Measurements from ENCODE around the gene ZYX.
A peak's percentile ranks its signal among the peaks of the same experiment; 100 is the strongest.

The ZYX gene

DNA sequence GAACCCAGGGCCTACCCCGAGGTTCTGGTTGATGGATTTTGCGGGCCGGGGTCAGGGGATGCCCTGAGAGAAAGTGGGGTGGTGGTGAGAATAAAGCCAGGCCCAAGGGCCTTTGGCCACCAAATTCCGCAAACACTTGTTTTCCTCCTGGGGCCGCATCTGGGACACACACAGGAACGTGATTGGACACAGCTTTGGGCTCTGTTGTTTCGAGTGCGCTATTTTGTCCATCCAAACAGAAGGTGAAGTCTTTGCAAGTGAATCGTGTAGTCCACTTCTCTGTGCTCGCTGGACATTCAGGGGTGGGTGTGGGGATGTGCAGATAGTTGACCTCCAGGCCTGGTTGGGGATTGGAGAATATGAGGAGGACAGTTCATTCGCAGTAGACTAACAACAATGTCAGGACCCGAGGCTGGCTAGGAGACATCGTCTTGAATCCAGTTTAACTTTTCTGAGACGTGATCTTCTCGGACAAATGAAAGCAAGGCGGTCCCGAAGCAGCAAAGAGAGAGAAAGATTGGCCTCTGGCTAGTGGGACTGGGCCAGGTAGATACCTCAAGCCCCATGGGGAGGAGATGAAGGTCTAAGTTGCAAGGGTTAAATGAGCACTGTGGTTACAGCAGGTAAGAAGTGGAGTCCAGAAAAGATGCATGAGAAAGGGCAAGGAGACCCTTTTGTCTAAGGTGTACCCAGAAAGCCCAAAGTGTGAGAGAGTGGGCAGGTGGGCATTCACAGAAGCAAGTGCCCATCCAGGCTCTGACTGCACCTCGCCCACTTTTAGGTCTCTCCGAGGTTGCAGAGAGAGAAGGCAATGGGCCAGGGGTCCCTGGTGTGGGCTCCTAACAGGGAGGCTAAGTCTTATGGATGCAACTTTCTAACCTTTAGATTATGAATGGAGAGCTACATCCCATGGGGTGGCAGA is 17.9 kb upstream of the ZYX start:
- DNase-seq, result no peak

GRCh38 chr7:143367972-143368371 is 13.2 kb upstream of the ZYX start:
- no peak for DNase-seq

DNA sequence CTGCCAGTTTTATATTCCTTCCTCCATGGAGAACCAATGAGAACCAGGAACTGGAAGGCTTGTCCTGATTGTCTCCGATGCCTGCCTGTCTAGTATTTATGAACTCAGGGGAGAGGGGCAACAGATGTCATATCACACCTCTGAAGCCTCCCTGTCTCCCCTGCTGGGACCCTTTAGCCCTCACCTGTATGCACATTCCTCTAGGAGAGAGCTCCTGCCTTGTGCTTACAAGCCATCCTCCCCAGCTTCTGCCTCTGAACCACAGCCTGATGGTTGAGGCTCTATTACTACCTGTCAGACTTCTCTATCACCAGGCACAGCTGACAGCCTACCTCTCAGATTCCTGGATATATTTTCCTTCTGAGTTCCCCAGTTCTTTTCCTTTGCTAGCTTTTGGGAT is 12.8 kb upstream of the ZYX start:
- DNase-seq, result no peak

DNA sequence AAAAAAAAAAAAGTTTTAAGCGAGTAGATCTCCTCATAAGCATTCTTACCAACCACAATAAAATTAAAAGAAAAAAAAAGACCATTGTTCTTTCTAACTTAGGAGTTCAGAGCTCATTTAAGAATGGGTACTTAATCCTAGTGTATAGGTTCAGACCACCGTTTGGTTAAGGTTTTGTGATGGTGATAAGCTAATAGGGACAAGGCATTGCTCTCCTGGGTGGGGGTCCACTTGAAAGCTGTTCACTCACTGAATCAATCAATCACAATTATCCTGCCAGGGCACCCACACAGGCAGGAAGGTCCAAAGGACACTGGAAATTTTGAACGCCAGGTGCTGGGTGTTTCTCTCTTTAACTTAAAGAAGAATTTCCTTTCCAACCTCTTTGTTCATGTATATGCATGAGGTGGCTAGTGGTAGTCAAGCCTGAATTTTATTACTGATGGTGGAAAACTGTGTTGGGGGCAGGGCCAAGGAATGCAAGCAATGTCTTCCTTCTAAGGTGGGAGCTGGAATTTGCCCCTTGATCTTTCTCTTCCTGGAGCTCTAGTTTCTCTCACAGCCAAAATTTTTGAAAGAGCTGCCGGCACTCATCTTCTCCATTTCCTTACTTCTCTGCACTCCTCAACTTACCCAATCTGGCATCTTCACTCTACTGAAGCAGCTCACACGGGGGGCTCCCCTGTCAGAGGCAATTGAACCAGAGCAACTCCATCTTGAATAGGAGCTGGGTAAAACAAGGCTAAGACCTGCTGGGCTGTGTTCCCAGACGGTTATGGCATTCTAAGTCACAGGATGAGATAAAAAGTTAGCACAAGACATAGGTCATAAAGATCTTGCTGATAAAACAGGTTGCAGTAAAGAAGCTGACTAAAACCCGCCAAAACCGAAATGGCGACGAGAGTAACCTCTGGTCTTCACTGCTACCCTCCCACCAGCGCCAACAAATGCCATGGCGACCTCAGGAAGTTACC is 11.2 kb upstream of the ZYX start:
- no peak for DNase-seq

- peak; percentile 60 for DNase-seq
These were observed 9.1 kb upstream of the ZYX start for GRCh38 chr7:143372070-143372469.

DNA sequence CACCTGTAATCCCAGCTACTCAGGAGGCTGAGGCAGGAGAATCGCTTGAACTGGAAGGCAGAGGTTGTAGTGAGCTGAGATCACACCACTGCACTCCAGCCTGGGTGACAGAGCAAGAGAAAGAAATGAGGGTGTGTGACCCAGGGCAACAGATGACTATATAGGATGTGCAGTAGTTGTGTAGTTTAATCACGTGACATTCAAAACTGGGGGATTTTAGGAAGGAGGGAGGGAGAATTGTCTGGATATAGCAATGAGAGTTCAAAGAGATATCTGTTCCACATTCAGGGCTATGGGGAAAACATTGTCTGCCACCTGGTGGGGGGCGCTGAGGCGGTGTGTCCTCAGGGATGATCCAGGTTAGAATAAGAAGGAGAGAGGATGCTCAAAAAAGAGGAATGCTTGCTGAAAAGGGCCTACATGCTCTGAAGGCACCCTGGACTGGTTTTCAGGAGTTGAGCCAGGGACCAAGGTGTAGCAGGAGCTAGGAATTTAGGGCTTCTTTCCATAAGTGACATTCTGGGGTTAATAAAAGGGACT is 7.8 kb upstream of the ZYX start:
- no peak for DNase-seq

- DNase-seq, result no peak
These were observed 6.6 kb upstream of the ZYX start for GRCh38 chr7:143374561-143374960.

- DNase-seq, result peak; percentile 64
These were observed 5.7 kb upstream of the ZYX start for GRCh38 chr7:143375298-143376034.

- no peak for DNase-seq
These were observed 4.7 kb upstream of the ZYX start for GRCh38 chr7:143376396-143376795.

DNA sequence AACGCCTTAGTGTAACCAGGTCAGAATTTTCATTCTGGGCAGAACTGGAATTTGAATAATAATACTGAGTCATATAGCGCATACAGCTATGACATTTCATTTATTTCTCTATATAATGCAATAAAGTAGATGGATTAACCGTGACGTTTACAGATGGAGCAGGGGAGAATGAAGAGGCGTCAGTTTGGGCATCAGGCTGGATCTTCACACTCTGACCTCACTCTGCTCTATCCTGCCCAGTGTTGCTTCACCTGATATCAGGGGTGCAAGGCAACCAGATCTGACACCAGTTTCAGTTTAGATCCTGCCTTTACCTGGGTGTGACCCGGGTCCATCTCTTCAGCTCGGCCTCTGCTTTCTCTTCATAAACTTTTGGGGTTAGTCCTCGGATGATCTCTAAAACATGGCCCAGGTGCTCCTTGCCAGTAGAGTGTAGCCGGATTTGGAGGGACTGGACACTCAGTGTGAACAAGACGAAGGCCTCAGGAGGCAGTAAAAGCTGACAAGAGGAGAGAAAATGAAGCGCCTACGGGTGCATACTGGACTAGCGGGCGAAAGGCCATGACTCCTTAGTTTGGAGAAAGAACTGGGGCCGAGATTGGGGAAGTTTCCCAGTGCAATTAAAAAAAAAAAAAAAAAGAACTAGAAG is 1.4 kb upstream of the ZYX start:
- peak; percentile 34 for DNase-seq

GRCh38 chr7:143380260-143380645 is 892 bp upstream of the ZYX start:
- peak; percentile 90 for DNase-seq

GRCh38 chr7:143381427-143382125 is 431 bp downstream of the ZYX start:
- DNase-seq, result no peak

DNA sequence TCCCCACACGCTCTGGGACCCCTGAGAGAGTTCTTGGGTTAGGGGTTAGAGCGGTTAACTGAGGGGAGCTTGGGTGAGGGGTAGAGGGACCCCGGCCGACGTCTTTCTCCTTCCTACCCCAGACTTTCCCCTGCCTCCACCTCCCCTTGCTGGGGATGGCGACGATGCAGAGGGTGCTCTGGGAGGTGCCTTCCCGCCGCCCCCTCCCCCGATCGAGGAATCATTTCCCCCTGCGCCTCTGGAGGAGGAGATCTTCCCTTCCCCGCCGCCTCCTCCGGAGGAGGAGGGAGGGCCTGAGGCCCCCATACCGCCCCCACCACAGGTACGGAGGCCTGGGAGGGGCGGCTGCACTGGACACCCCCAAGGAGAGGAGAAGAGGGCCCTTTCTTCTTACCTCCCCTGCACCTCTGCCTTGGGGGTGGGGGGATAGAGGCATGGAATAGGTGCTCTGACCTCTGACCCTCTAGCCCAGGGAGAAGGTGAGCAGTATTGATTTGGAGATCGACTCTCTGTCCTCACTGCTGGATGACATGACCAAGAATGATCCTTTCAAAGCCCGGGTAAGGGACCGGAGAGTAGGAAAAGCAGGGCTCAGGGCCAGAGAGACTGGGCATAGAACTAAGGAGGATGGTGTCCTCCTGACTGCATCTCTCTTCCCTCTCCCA is 1.1 kb downstream of the ZYX start:
- no peak for DNase-seq

DNA sequence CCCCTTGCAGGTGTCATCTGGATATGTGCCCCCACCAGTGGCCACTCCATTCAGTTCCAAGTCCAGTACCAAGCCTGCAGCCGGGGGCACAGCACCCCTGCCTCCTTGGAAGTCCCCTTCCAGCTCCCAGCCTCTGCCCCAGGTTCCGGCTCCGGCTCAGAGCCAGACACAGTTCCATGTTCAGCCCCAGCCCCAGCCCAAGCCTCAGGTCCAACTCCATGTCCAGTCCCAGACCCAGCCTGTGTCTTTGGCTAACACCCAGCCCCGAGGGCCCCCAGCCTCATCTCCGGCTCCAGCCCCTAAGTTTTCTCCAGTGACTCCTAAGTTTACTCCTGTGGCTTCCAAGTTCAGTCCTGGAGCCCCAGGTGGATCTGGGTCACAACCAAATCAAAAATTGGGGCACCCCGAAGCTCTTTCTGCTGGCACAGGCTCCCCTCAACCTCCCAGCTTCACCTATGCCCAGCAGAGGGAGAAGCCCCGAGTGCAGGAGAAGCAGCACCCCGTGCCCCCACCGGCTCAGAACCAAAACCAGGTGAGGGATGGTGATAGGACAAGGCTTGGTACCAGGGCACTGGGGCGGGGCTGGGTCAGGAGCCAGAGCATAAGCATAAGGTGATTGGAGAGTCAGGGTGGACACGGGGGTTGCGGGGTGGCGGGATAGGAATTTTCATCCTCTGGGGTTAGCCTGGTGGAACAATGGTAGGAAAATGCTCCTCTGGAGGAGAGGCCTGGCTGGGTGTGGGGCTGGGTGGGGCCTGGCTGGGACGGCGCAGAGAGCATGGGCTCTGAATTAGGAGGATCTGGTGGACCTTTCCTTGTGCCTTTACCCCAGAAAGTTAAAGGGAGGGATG is 1.9 kb downstream of the ZYX start:
- no peak for DNase-seq

- DNase-seq, result no peak
These were observed 2.5 kb downstream of the ZYX start for GRCh38 chr7:143383642-143383957.

GRCh38 chr7:143384148-143384547 is 3.0 kb downstream of the ZYX start:
- no peak for DNase-seq

DNA sequence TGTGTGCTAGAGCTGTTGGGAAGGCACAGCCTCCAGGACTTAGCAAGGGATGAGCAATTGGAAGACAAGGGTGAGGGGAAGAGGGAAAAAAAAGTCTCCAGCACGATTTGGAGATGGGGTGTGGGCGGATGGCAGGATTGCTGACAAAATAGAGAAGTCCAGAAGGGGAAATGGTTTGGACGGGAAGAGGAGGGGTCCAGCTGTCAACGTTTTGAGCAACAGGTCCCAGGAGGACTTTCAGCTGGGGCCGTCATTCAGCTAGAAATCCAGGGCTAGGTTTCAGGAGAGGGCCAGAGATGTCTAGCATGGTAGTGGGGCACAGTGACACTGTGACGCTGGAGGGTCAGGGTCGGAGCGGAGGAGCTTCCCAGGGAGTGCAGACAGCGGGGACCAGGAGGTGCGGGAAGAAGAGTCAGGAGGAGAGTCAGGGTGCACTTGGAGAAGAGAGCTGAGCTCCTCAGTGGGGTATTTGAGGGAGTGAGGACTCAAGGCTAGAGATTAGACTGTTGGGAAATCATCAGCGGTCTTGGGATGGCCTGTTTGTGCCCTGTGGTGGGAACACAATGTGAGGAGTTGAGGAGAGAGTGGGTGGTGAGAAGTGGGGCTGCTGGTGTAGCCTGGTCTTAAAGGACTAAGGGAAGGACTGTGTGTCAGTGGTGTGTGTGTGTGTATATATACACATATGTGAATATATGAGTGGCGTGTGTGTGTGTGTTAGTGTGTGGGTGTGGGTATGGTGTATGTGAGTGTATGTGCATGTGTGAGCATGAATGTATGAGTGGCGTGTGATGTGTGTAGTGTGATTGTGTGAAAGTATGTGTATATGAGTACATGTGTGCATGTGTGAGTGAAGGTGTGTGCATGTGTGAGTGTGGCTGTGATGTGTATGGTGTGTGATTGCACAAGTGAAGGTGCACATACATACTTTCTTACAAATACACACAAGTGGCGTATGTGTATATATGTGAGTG is 3.8 kb downstream of the ZYX start:
- no peak for DNase-seq

- peak; percentile 67 for DNase-seq
These were observed 5.0 kb downstream of the ZYX start for GRCh38 chr7:143385891-143386781.
